Testis (tissue), 2 donors: ENCODE measurements around the gene LRRC72.

Experiments
- POLR2A ChIP-seq: fragments of 450-650 bp; IDR thresholded peaks from one replicate; pipeline ENCODE4 v1.6.1; 2017; ENCODE audit warnings: antibody characterized with exemption, mild to moderate bottlenecking, moderate library complexity
- TF ChIP-seq, protein P1 (sequence below), 3 experiments: fragments of 450-650 bp in 2 of 3; fragments of 200-600 bp in 1 of 3; sonication (generic) in 1 of 3; IDR thresholded peaks; one replicate each; pipeline ENCODE4 v1.5.1; 2016 to 2019; ENCODE audit warnings: antibody characterized with exemption in 3 of 3, mild to moderate bottlenecking in 2 of 3, moderate library complexity in 1 of 3

DNA sequence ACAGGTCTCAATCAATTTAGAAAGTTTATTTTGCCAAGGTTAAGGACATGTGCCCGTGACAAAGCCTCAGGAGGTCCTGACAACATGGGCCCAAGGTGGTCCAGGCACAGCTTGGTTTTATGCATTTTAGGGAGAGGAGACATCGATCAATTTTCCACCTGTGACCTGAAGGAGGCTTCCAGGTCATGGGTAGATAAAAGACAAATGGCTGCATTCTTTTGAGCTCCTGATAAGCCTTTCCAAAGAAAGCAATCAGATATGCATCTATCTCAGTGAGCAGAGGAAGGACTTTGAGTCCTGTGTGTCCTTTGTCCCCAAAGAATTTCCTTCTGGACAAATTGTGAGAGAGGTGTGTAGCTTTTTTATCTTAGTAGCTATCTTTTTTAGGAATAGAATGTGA is 15.8 kb downstream of the LRRC72 start:
- TF ChIP-seq, protein P1, sequence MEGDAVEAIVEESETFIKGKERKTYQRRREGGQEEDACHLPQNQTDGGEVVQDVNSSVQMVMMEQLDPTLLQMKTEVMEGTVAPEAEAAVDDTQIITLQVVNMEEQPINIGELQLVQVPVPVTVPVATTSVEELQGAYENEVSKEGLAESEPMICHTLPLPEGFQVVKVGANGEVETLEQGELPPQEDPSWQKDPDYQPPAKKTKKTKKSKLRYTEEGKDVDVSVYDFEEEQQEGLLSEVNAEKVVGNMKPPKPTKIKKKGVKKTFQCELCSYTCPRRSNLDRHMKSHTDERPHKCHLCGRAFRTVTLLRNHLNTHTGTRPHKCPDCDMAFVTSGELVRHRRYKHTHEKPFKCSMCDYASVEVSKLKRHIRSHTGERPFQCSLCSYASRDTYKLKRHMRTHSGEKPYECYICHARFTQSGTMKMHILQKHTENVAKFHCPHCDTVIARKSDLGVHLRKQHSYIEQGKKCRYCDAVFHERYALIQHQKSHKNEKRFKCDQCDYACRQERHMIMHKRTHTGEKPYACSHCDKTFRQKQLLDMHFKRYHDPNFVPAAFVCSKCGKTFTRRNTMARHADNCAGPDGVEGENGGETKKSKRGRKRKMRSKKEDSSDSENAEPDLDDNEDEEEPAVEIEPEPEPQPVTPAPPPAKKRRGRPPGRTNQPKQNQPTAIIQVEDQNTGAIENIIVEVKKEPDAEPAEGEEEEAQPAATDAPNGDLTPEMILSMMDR (IDR thresholded peaks at IDR 0.05) = no peak
- TF ChIP-seq POLR2A = no peak
